ENCODE data around the gene CKMT2. TPM values are rescaled to one million over a fixed set of nuclear protein-coding genes. Genes with fewer than 3 reads are reported as not detected.

The CKMT2 gene
- total RNA-seq, 2 experiments from 2014 or later, result not detected

- no peak overlapping the region for H3K27ac Mint-ChIP-seq
- H3K36me3 Mint-ChIP-seq (ENCODE audit: low read depth), result peaks cover 6% of the 10 kb centered on the region
- CTCF ChIA-PET, result interaction anchor here (0.8 to 4.4 kb wide), 2 partner anchors 12 to 29 kb away, joined by 3 to 27 read pairs; no protein-coding TSS in a partner anchor
- ATAC-seq (no peak), DNase-seq (peak; percentile 20)
- intact Hi-C loops (cut with micrococcal nuclease), result no loop called here
- H3K9me3 Mint-ChIP-seq, result no peaks in the 10 kb centered on the region
- no peak overlapping the region for H3K4me3 Mint-ChIP-seq
- no peaks in the 10 kb centered on the region for H3K27me3 Mint-ChIP-seq
- POLR2A ChIA-PET, result no interaction called here
- TF ChIP-seq, protein P1, sequence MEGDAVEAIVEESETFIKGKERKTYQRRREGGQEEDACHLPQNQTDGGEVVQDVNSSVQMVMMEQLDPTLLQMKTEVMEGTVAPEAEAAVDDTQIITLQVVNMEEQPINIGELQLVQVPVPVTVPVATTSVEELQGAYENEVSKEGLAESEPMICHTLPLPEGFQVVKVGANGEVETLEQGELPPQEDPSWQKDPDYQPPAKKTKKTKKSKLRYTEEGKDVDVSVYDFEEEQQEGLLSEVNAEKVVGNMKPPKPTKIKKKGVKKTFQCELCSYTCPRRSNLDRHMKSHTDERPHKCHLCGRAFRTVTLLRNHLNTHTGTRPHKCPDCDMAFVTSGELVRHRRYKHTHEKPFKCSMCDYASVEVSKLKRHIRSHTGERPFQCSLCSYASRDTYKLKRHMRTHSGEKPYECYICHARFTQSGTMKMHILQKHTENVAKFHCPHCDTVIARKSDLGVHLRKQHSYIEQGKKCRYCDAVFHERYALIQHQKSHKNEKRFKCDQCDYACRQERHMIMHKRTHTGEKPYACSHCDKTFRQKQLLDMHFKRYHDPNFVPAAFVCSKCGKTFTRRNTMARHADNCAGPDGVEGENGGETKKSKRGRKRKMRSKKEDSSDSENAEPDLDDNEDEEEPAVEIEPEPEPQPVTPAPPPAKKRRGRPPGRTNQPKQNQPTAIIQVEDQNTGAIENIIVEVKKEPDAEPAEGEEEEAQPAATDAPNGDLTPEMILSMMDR (IDR thresholded peaks at IDR 0.05), result no peak
- H3K4me1 Mint-ChIP-seq (ENCODE audit: low read depth), result peaks cover 5% of the 10 kb centered on the region
Observed at GRCh38 chr5:81207009-81207408, 26.1 kb upstream of the CKMT2 start.

DNA sequence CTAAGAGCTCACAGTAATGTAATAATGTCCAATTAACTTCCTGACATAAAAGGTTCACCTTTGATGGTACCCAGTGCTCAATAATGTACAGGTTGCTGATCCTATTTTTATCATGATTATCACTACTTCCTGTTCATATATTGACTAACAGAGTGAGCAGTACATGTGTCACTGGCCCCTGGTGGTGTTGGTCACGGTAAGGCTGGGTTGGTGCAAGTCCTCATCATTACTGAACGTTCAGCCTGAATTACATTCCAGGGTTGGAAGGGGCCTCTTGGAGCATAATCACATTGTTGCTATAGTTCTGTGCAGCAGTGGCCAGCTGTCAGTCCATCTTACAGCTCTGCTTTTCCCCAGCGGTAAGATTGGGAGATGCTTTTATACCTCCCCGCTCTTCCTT lies 24.2 kb upstream of the CKMT2 start:
- intact Hi-C loops (cut with micrococcal nuclease), result no loop called here
- Mint-ChIP-seq H3K36me3 (ENCODE audit: low read depth) (peaks cover 8% of the 10 kb centered on the region), H3K27ac (no peak overlapping the region), H3K27me3 (no peaks in the 10 kb centered on the region), H3K9me3 (no peaks in the 10 kb centered on the region), H3K4me3 (no peak overlapping the region), H3K4me1 (ENCODE audit: low read depth) (peaks cover 5% of the 10 kb centered on the region)
- DNase-seq (no peak), ATAC-seq (no peak)
- ChIA-PET POLR2A (no interaction called here), CTCF (interaction anchor here (1.9 kb wide), 1 partner anchor 13 kb away, joined by 5 read pairs; no protein-coding TSS in a partner anchor)
- TF ChIP-seq, protein P1 (IDR thresholded peaks at IDR 0.05), result no peak

GRCh38 chr5:81209386-81209785 lies 23.7 kb upstream of the CKMT2 start:
- ChIA-PET CTCF (interaction anchor here (1.0 to 1.9 kb wide), 3 partner anchors 14 to 90 kb away, joined by 3 to 5 read pairs (median 3); no protein-coding TSS in a partner anchor), POLR2A (interaction anchor here (0.6 kb wide), 1 partner anchor 10 kb away, joined by 3 read pairs; no protein-coding TSS in a partner anchor)
- intact Hi-C loops (cut with micrococcal nuclease), result no loop called here
- no peak for DNase-seq
- Mint-ChIP-seq H3K27ac (no peak overlapping the region), H3K36me3 (ENCODE audit: low read depth) (peaks cover 8% of the 10 kb centered on the region), H3K27me3 (no peaks in the 10 kb centered on the region), H3K4me3 (no peak overlapping the region), H3K4me1 (ENCODE audit: low read depth) (peaks cover 5% of the 10 kb centered on the region), H3K9me3 (no peaks in the 10 kb centered on the region)
- ATAC-seq, result no peak
- TF ChIP-seq, protein P1 (IDR thresholded peaks at IDR 0.05), result no peak

DNA sequence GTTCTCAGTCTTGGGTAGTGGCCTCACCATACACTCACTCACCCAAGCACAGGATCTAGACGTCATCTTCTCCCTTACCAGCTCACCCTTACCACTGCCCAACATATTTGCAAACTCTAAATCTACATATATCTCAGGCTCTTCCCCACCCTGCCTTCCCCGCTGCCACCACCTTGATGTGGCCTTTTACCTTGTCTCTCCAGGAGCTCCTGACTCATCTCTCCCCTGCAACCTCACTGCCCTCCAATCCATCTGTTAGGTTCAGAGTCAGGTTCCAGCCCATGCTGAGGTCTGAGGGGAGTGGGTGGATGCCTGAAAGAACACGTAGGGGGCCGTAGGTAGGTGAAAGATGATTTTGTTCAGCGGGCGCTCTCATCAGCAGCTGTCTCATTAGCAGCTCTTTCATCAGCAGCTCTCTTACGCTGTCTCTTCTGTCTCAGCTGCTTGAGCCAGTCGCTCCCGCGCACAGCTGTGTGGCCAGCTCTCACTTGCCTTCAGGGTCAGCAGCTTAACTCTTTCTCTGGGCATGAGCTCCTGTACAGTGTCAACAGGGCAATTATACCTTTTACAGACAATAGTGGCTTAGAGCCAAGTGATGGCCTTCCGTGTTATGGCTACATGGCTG lies 23.1 kb upstream of the CKMT2 start:
- intact Hi-C loops (cut with micrococcal nuclease), result no loop called here
- Mint-ChIP-seq H3K4me3 (no peak overlapping the region), H3K27ac (peak overlapping the region; percentile 1), H3K4me1 (ENCODE audit: low read depth) (peaks cover 5% of the 10 kb centered on the region), H3K9me3 (no peaks in the 10 kb centered on the region), H3K27me3 (no peaks in the 10 kb centered on the region), H3K36me3 (ENCODE audit: low read depth) (peaks cover 8% of the 10 kb centered on the region)
- ChIA-PET CTCF (interaction anchor here (1.0 to 1.5 kb wide), 2 partner anchors 15 to 90 kb away, joined by 3 read pairs; no protein-coding TSS in a partner anchor), POLR2A (interaction anchor here (0.6 kb wide), 1 partner anchor 10 kb away, joined by 3 read pairs; no protein-coding TSS in a partner anchor)
- ATAC-seq (peak; percentile 68), DNase-seq (peak; percentile 55)
- TF ChIP-seq, protein P1 (IDR thresholded peaks at IDR 0.05), result no peak

- intact Hi-C loops (cut with micrococcal nuclease), result no loop called here
- Mint-ChIP-seq H3K27ac (peak overlapping the region; percentile 7), H3K27me3 (no peaks in the 10 kb centered on the region), H3K36me3 (ENCODE audit: low read depth) (peaks cover 8% of the 10 kb centered on the region), H3K4me1 (ENCODE audit: low read depth) (peaks cover 5% of the 10 kb centered on the region), H3K4me3 (no peak overlapping the region), H3K9me3 (no peaks in the 10 kb centered on the region)
- ChIA-PET CTCF (no interaction called here), POLR2A (no interaction called here)
- TF ChIP-seq, protein P1 (IDR thresholded peaks at IDR 0.05), result no peak
- ATAC-seq (peak; percentile 54), DNase-seq (peak; percentile 35)
Observed at GRCh38 chr5:81212211-81212751, 20.8 kb upstream of the CKMT2 start.
